ENCODE measurements around the gene UBL3. TPM values are rescaled to one million over a fixed set of nuclear protein-coding genes. Genes with fewer than 3 reads are reported as not detected.

UBL3 gene
- polyA plus RNA-seq, 3 donors = 37.1 to 45.8 (median 40.0) TPM

DNA sequence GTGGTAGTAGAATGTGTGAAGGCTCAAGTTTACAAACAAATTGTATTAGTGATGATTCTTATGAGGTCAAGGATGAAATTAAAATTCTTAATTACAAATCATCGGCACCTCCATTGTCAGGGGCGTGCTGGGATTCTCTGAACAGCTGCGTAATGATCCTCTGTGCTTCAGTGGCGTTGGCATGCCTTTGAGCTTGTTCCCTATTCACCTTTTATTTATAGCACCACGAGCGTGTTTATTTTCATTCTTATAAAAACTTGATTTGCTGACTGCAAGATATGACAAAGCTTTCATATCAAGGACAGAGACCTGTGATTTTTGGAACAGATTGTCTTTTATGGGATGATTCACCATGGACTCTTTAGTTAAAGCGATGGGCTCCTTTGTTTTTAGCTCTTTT lies 18.2 kb upstream of the UBL3 start:
- DNase-seq (ENCODE audit: extremely low read depth in 1 of 11, low read depth in 9 of 11, low spot score in 4 of 11) = no peak

DNA sequence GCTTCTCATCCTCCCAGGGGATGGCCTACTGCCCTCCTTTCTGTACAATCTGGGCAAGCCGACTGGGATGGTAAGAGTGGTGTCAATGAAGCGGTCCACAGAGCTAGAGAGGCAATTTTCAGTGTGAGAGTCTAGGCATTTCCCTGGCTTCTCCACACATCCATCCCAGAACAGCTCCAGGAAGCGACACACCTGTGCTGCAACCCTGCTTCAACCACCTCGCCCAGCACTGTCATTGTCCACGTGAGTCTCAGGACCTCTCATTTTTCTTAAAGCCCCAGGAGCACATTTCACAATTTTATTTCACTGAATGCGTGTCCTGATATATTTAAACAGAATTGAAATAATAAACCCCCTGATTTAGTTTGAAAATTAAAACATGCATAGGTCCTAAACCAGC lies 15.5 kb upstream of the UBL3 start:
- no peak for DNase-seq (ENCODE audit: extremely low read depth in 1 of 11, low read depth in 9 of 11, low spot score in 4 of 11)

- DNase-seq (ENCODE audit: extremely low read depth in 1 of 11, low read depth in 9 of 11, low spot score in 4 of 11) = no peak
Observed at GRCh38 chr13:29861694-29862110, 11.3 kb upstream of the UBL3 start.

DNA sequence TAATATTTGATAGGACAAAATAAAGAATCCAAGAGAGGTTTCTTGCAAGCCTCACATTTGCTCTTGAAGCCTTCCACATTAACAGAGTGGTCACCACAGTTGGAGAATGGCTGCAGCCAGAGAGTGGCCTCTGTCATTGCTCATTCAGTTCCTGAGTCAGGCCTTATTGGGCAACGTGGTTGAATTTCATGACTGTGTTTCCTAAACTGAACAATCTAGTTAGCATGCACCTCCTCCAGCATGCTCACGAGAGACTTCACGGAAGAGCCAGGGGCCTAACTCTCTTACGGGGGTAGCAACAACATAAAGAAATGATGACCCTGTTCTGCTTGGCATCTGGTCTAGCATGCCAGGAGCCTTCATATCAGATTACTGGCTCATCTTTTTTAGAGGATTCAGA lies 9.6 kb upstream of the UBL3 start:
- DNase-seq (ENCODE audit: extremely low read depth in 1 of 11, low read depth in 9 of 11, low spot score in 4 of 11) = no peak

DNA sequence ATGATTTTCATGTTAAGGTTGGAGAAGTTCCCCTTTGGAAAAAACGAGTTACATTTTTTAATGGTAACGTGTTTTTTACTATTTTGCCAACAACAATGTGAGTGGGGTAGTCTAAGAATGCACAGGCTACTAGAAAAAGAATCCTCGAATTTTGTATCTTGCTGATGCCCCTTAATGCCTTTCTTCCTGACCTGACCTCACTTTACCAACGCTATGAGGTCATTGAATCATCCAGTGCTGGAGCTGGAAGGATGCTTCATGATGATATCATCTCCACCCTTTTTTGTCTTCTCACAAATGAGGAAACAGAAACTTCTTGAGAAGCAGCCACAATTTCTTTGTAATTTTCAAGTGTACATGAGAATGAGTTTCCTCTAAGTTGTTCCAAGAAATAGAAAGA lies 8.2 kb upstream of the UBL3 start:
- no peak for DNase-seq (ENCODE audit: extremely low read depth in 1 of 11, low read depth in 9 of 11, low spot score in 4 of 11)

GRCh38 chr13:29858231-29858630 lies 7.8 kb upstream of the UBL3 start:
- no peak for DNase-seq (ENCODE audit: extremely low read depth in 1 of 11, low read depth in 9 of 11, low spot score in 4 of 11)

DNA sequence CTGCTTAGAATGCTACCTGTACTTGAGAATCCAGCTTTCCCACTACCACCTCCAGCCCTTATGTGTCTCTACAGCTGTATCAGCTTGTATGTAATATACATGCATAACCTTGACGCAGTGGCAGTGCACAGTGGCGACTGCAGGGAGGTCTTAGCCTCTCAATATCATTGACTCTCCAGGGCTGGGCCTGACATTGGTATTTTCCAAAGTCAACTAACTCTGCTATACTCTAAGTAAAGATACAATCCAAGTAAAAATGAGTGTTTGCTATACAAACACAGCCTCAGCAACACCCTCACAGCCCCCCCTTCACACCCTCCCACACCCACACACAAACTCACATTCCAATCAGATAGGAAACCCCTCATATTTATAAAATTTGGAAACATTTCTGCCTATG lies 6.7 kb upstream of the UBL3 start:
- DNase-seq (ENCODE audit: extremely low read depth in 1 of 11, low read depth in 9 of 11, low spot score in 4 of 11) = no peak

DNA sequence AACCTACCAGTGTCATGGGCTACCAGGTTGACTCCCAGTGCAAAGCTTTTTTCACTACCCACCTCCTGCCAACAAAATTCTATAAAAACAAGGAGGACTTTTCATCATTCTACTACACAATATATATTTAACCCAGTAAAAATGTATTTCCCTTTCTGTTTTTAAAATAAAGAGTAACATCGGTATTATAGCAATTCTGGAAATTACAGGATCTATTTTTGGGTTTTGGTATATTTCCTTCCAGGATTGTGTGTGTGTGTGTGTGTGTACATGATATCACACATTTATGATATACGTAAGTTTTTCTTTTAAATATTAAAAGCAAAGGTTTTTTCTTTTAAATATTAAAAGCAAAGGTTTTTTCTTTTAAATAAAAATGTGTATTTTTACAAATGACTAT lies 6.0 kb upstream of the UBL3 start:
- DNase-seq (ENCODE audit: extremely low read depth in 1 of 11, low read depth in 9 of 11, low spot score in 4 of 11) = no peak

DNA sequence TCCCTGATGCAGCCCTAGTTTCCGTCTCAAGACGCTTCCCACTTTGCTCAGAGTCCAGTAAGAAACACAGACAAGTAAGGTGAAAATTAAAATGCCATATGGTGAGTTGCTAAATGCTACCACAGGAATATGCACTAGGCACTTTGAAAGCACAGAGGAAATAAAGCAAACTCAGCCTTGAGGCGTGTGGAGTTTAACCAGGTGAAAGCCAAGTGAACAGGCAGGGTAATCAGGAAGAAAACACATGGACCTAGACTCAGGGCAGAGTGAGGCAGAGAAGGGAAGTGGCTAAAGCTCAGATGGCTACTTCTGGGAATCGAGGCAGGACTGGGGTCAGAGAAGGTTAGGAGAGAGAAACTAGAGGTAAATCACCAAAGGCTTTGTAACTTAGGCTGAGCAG lies 5.4 kb upstream of the UBL3 start:
- no peak for DNase-seq (ENCODE audit: extremely low read depth in 1 of 11, low read depth in 9 of 11, low spot score in 4 of 11)

DNA sequence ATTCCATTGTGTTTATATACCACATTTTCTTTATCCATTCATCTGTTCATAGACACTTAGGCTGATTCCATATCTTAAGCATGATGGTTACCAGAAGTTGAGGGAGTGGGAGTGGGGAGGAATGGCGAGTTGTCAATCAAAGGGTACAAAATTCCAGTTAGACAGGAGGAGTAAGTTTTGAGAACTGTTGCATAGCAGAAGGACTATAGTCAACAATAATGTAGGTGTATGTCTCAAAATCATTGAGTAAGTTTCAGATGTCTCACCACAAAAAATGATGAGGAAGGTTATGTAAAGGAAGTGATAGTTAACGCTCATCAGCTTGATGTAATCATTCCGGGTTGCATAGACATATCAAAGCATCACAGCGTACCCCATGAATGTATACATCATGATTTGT lies 4.6 kb upstream of the UBL3 start:
- no peak for DNase-seq (ENCODE audit: extremely low read depth in 1 of 11, low read depth in 9 of 11, low spot score in 4 of 11)

GRCh38 chr13:29853131-29853530 lies 2.7 kb upstream of the UBL3 start:
- no peak for DNase-seq (ENCODE audit: extremely low read depth in 1 of 11, low read depth in 9 of 11, low spot score in 4 of 11)

DNA sequence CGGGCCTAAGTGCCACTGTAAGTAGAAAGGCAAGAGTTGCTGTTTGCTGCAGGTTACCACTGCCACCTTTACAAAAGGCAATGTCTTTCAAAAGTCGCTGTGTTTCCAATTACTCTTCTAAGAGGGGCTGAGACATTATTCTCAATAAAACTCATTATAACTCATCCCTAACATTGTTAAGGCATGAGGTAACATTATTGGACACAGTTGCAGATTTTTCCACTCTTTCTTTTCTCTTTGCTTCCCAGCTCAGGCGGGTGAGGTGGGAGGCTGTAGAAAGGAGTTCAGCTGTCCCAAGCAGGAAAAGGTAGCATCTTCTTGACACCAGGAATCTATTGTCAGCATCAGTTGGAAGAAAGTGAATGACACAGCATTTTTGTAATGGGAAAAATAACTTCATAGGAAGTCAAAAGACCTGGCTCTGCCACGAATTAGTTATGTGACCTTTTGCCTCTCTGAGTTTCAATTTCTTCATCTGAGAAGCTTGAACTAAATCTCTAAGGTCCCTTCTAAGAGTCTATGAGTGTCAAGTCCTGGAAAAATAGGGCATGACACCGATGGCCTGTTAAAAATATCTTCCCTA lies 2.1 kb upstream of the UBL3 start:
- DNase-seq (ENCODE audit: extremely low read depth in 1 of 11, low read depth in 9 of 11, low spot score in 4 of 11) = no peak

- peak in 9 of 11 donors; percentile 32 to 67 (median 54) for DNase-seq (ENCODE audit: extremely low read depth in 1 of 11, low read depth in 9 of 11, low spot score in 4 of 11)
Observed at GRCh38 chr13:29849731-29850212, 645 bp downstream of the UBL3 start.

- DNase-seq (ENCODE audit: extremely low read depth in 1 of 11, low read depth in 9 of 11, low spot score in 4 of 11) = peak in 7 of 11 donors; percentile 20 to 63 (median 30)
Observed at GRCh38 chr13:29849071-29849631, 1.3 kb downstream of the UBL3 start.

DNA sequence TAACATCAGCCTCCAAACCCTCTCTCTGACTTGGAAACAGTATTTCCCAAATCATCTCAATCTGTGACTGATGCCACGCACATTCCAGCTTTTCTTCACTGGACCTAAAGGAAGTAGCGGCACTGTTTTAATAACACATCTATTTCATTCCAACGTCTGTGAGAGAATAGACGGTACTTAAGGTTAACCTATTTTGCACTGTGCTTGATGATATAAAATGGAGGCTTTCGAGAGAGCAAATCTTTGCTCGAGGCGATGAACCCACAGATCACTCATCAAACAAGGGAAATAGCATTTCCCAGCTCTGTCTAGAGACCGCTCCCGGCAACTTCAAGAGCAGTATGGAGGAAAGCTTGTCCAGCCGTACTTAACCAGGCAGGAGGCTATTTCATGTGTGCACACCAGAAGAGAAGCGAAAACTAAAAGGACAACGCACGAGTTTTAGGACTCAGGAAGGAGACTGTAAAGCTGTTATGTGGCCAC lies 2.9 kb downstream of the UBL3 start:
- peak in 7 of 11 donors; percentile 16 to 38 (median 28) for DNase-seq (ENCODE audit: extremely low read depth in 1 of 11, low read depth in 9 of 11, low spot score in 4 of 11)

DNA sequence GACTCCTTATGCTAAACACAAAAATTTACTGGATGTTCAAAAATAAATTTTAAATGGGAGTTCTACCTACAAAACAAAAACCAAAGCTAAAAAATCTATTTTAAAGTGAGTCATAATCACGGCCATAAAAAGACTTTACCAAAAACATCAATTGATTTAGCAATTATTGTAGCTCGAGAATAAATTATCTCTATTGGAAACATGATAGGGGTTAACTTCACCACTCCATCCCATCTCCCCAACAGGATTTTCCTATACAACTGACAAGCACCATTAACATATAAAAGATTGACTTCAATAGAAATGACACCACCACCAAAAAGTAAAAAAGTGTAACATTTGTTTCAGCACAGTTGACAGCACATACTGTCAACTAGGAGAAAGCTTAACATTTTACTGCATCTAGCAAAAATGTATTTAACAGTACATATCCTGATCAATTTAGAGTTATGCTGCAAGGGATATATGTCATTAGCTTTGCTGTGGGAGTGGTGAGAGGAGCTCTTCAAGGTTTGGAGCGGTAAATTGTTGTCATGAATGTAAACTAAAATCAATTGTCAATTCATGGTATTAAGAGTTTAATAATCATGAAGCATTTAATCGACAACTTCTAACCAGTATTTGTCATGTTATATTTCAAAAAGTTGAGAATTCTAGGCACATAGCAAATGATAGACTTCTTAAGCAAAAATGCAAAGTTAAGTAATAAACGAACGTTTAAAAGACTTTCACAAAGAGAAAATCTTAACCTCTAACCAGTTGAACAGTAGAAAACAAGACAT lies 3.8 kb downstream of the UBL3 start:
- DNase-seq (ENCODE audit: extremely low read depth in 1 of 11, low read depth in 9 of 11, low spot score in 4 of 11) = no peak

GRCh38 chr13:29845440-29846056 lies 4.9 kb downstream of the UBL3 start:
- DNase-seq (ENCODE audit: extremely low read depth in 1 of 11, low read depth in 9 of 11, low spot score in 4 of 11) = no peak

DNA sequence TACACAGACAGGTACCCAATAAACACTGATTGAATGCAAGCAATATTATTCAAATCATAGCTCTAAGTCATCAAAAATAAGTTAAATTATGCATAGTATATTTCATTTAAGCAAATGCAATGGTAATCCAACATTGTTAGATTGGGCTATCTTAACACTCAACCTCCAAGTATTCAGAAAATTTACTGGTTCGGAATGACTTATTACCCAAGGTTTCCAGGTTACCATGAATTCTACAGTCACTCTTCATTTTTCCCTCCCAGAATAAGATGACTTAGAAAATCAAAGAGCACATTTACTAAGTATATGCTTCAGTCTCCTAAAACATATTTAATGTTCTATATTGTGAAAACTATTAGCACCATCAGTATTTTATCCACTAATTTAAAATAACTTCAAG lies 6.0 kb downstream of the UBL3 start:
- DNase-seq (ENCODE audit: extremely low read depth in 1 of 11, low read depth in 9 of 11, low spot score in 4 of 11) = no peak

GRCh38 chr13:29840585-29840984 lies 9.8 kb downstream of the UBL3 start:
- DNase-seq (ENCODE audit: extremely low read depth in 1 of 11, low read depth in 9 of 11, low spot score in 4 of 11) = no peak
